ENCODE data around the gene TCF4. TPM values are rescaled to one million over a fixed set of nuclear protein-coding genes. Genes with fewer than 3 reads are reported as not detected.

TCF4 gene
- total RNA-seq, 1 experiment from 2014 or later, result 93.7 TPM

- peak overlapping the region; percentile 89 for H3K4me3 Mint-ChIP-seq (ENCODE audit: unreplicated experiment)
- no TSS peak for BruUV-seq (replicated peaks)
- CTCF ChIA-PET, result no interaction called here
- no peak overlapping the region for H3K27ac Mint-ChIP-seq (ENCODE audit: unreplicated experiment)
- POLR2A ChIA-PET, result no interaction called here
- H3K36me3 Mint-ChIP-seq (ENCODE audit: insufficient read depth, unreplicated experiment), result peaks cover 35% of the 10 kb centered on the region
- H3K27me3 ChIP-seq (replicated peaks; ENCODE audit: control insufficient read depth, insufficient read depth, low read length), result no peaks in the 10 kb centered on the region
- no peak for TF ChIP-seq CTCF (IDR thresholded peaks at IDR 0.05; ENCODE audit: insufficient read depth in 1 of 2, low read depth in 1 of 2, low read length in 1 of 2, severe bottlenecking in 1 of 2, unreplicated experiment in 1 of 2)
- no peaks in the 10 kb centered on the region for H3K9me3 ChIP-seq
- no peaks in the 10 kb centered on the region for H3K36me3 ChIP-seq (ENCODE audit: control insufficient read depth, insufficient read depth, low read length)
- H3K27me3 Mint-ChIP-seq (ENCODE audit: insufficient read depth, unreplicated experiment), result no peaks in the 10 kb centered on the region
- intact Hi-C loops (cut with micrococcal nuclease; ENCODE audit: unreplicated experiment), result loop anchor here (5.0 kb wide), 3 partner anchors 42 to 82 kb away; no protein-coding TSS in a partner anchor
- no peaks in the 10 kb centered on the region for H3K9me3 Mint-ChIP-seq (ENCODE audit: unreplicated experiment)
- no peak overlapping the region for H3K4me3 ChIP-seq (ENCODE audit: low read depth, low read length)
- peaks cover 8% of the 10 kb centered on the region for H3K4me1 Mint-ChIP-seq (ENCODE audit: low read depth, unreplicated experiment)
- peaks cover 4% of the 10 kb centered on the region; the same call in 1 of the 2 replicates for H3K4me1 ChIP-seq
- no peak for DNase-seq
Measured at GRCh38 chr18:55319459-55320193, 268.4 kb downstream of the TCF4 start.

- Histone ChIP-seq H3K4me3 (ENCODE audit: low read depth, low read length) (no peak overlapping the region), H3K36me3 (ENCODE audit: control insufficient read depth, insufficient read depth, low read length) (no peaks in the 10 kb centered on the region), H3K27me3 (replicated peaks; ENCODE audit: control insufficient read depth, insufficient read depth, low read length) (no peaks in the 10 kb centered on the region), H3K4me1 (peaks cover 4% of the 10 kb centered on the region; the same call in 1 of the 2 replicates), H3K9me3 (no peaks in the 10 kb centered on the region)
- Mint-ChIP-seq H3K9me3 (ENCODE audit: unreplicated experiment) (no peaks in the 10 kb centered on the region), H3K27ac (ENCODE audit: unreplicated experiment) (no peak overlapping the region), H3K4me3 (ENCODE audit: unreplicated experiment) (peak overlapping the region; percentile 64), H3K36me3 (ENCODE audit: insufficient read depth, unreplicated experiment) (peaks cover 35% of the 10 kb centered on the region), H3K27me3 (ENCODE audit: insufficient read depth, unreplicated experiment) (no peaks in the 10 kb centered on the region), H3K4me1 (ENCODE audit: low read depth, unreplicated experiment) (peaks cover 8% of the 10 kb centered on the region)
- intact Hi-C loops (cut with micrococcal nuclease; ENCODE audit: unreplicated experiment), result no loop called here
- DNase-seq, result no peak
- ChIA-PET CTCF (no interaction called here), POLR2A (interaction anchor here (0.8 kb wide), 1 partner anchor 57 kb away, joined by 4 read pairs; no protein-coding TSS in a partner anchor)
- no TSS peak for BruUV-seq (replicated peaks)
- no peak for TF ChIP-seq CTCF (IDR thresholded peaks at IDR 0.05; ENCODE audit: insufficient read depth in 1 of 2, low read depth in 1 of 2, low read length in 1 of 2, severe bottlenecking in 1 of 2, unreplicated experiment in 1 of 2)
Measured at GRCh38 chr18:55318951-55319441, 269.0 kb downstream of the TCF4 start.

GRCh38 chr18:55317864-55318263, 270.1 kb downstream of the TCF4 start:
- TF ChIP-seq CTCF (IDR thresholded peaks at IDR 0.05; ENCODE audit: insufficient read depth in 1 of 2, low read depth in 1 of 2, low read length in 1 of 2, severe bottlenecking in 1 of 2, unreplicated experiment in 1 of 2), result no peak
- Histone ChIP-seq H3K4me3 (ENCODE audit: low read depth, low read length) (no peak overlapping the region), H3K36me3 (ENCODE audit: control insufficient read depth, insufficient read depth, low read length) (no peaks in the 10 kb centered on the region), H3K27me3 (replicated peaks; ENCODE audit: control insufficient read depth, insufficient read depth, low read length) (no peaks in the 10 kb centered on the region), H3K9me3 (no peaks in the 10 kb centered on the region), H3K4me1 (no peaks in the 10 kb centered on the region)
- DNase-seq, result no peak
- no peak overlapping the region for H3K27ac Mint-ChIP-seq (ENCODE audit: unreplicated experiment)
- intact Hi-C loops (cut with micrococcal nuclease; ENCODE audit: unreplicated experiment), result no loop called here
- ChIA-PET POLR2A (interaction anchor here (0.8 kb wide), 1 partner anchor 56 kb away, joined by 4 read pairs; no protein-coding TSS in a partner anchor), CTCF (no interaction called here)
- no peaks in the 10 kb centered on the region for H3K9me3 Mint-ChIP-seq (ENCODE audit: unreplicated experiment)
- no peak overlapping the region for H3K4me3 Mint-ChIP-seq (ENCODE audit: unreplicated experiment)
- peaks cover 8% of the 10 kb centered on the region for H3K4me1 Mint-ChIP-seq (ENCODE audit: low read depth, unreplicated experiment)
- H3K36me3 Mint-ChIP-seq (ENCODE audit: insufficient read depth, unreplicated experiment), result peaks cover 31% of the 10 kb centered on the region
- H3K27me3 Mint-ChIP-seq (ENCODE audit: insufficient read depth, unreplicated experiment), result no peaks in the 10 kb centered on the region
- no TSS peak for BruUV-seq (replicated peaks)

Data from Caco-2 (cell line).